GM13977 (cell line): ENCODE data around the gene SENP6.
"Not testable (repeated sequence)": the region's sequence is repeated elsewhere in the genome, so short reads cannot be mapped to it uniquely, and the experiment has no call there.

Source experiments
- DNase-seq: peaks from one replicate; pipeline ENCODE4 v3.0.0; 2012; ENCODE audit warnings: low spot score
- CTCF ChIP-seq: IDR thresholded peaks from 2 replicates; pipeline ENCODE4 v1.5.1; 2012; ENCODE audit warnings: mild to moderate bottlenecking, control low read depth; ENCODE audit not compliant: insufficient read depth; ENCODE audit errors: extremely low read depth, missing control alignments
- in situ Hi-C: fragments of 300-500 bp; cut with MboI; formaldehyde crosslinking; loops from one replicate; pipeline ENCODE4 v1.12.0; 2022; ENCODE audit warnings: low sequenced_read_pairs, low pct_unique_long_range_greater_than_20kb, mixed read lengths, inconsistent platforms; ENCODE audit not compliant: unreplicated experiment

SENP6 gene

GRCh38 chr6:75656479-75656878 lies 54.8 kb downstream of the SENP6 start:
- no peak for DNase-seq
- in situ Hi-C loops, result no loop called here
- TF ChIP-seq CTCF, result no peak

GRCh38 chr6:75657327-75657726 lies 55.6 kb downstream of the SENP6 start:
- no peak for DNase-seq
- no peak for TF ChIP-seq CTCF
- in situ Hi-C loops, result no loop called here

GRCh38 chr6:75666592-75666991 lies 64.9 kb downstream of the SENP6 start:
- in situ Hi-C loops, result no loop called here
- no peak for TF ChIP-seq CTCF
- no peak for DNase-seq

- DNase-seq, result no peak
- in situ Hi-C loops, result no loop called here
- TF ChIP-seq CTCF, result no peak
Measured at GRCh38 chr6:75673884-75674283, 72.2 kb downstream of the SENP6 start.

GRCh38 chr6:75676377-75676776 lies 74.7 kb downstream of the SENP6 start:
- DNase-seq, result no peak
- no peak for TF ChIP-seq CTCF
- in situ Hi-C loops, result no loop called here

GRCh38 chr6:75682548-75682947 lies 80.9 kb downstream of the SENP6 start:
- DNase-seq, in situ Hi-C loops: not testable (repeated sequence)

- in situ Hi-C loops, DNase-seq: not testable (repeated sequence)
Measured at GRCh38 chr6:75683005-75683404, 81.3 kb downstream of the SENP6 start.

- DNase-seq, in situ Hi-C loops: not testable (repeated sequence)
Measured at GRCh38 chr6:75687535-75687934, 85.9 kb downstream of the SENP6 start.

- DNase-seq, in situ Hi-C loops: not testable (repeated sequence)
Measured at GRCh38 chr6:75687937-75688336, 86.3 kb downstream of the SENP6 start.
